Panc1 (cell line): ENCODE data around the gene SFSWAP.

Experiments used
- CTCF ChIP-seq: fragments of 450-650 bp; IDR thresholded peaks from 2 replicates; pipeline ENCODE4 v1.5.1; 2017; ENCODE audit warnings: mild to moderate bottlenecking
- POLR2AphosphoS5 ChIP-seq: IDR thresholded peaks from 2 replicates; pipeline ENCODE4 v1.6.1; 2012; ENCODE audit warnings: mild to moderate bottlenecking, low read depth, low read length, moderate library complexity
- REST ChIP-seq, 2 experiments: IDR thresholded peaks; 2 replicates each; pipeline ENCODE4 v1.6.1; 2011 to 2012; ENCODE audit warnings: low read depth in 2 of 2, control low read depth in 1 of 2, low read length in 1 of 2, mild to moderate bottlenecking in 1 of 2, moderate library complexity in 1 of 2; ENCODE audit not compliant: insufficient read depth in 1 of 2

DNA sequence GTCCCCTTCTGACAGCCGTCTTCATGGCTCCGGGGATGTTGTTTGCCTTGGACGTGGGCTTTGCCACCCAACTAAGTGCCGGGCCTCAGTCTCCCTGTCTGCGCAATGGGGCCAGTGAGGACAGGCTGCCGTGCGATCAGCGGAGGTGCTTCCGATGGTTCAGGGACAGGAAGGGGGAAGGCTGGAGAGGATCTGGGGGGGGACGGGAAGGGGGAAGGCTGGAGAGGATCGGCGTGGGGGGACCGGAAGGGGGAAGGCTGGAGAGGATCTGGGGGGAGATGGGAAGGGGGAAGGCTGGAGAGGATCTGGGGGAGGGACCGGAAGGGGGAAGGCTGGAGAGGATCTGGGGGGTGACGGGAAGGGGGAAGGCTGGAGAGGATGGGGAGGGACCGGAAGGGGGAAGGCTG, 120.7 kb downstream of the SFSWAP start:
- TF ChIP-seq POLR2AphosphoS5 = no peak
- no peak for TF ChIP-seq CTCF
- no peak for TF ChIP-seq REST (IDR thresholded peaks at IDR 0.05; ENCODE audit: insufficient read depth in 1 of 2, low read depth in 2 of 2, low read length in 1 of 2)
